Adrenal gland (tissue), 12 donors: ENCODE measurements around the gene ACD. TPM values are rescaled to one million over a fixed set of nuclear protein-coding genes. Genes with fewer than 3 reads are reported as not detected.
A peak's percentile ranks its signal among the peaks of the same experiment; 100 is the strongest.

Experiments used
- DNase-seq, 7 donors: peaks; one replicate each; pipeline ENCODE4 v3.0.0-alpha.2; 2019 to 2020
- H3K27ac ChIP-seq, 5 donors: fragments of 200-600 bp; sonication (generic) in 4 of 5; 1 replicate in 3 of 5; 2 replicates in 2 of 5; pipeline versions ENCODE4 v1.5.1 to v1.8.0; 2016 to 2020; ENCODE audit warnings: mild to moderate bottlenecking in 1 of 5
- H3K27me3 ChIP-seq: fragments of 200-600 bp; 2 replicates; pipeline ENCODE4 v1.8.0; 2021
- H3K36me3 ChIP-seq, 2 donors: fragments of 200-600 bp; replicated peaks in 1 of 2; 1 replicate in 1 of 2; 2 replicates in 1 of 2; pipeline versions ENCODE4 v1.5.1 to v1.8.0; 2018 to 2022
- H3K4me1 ChIP-seq, 2 donors: fragments of 200-600 bp; replicated peaks in 1 of 2; 1 replicate in 1 of 2; 2 replicates in 1 of 2; pipeline versions ENCODE4 v1.5.1 to v1.8.0; 2018 to 2021
- H3K4me3 ChIP-seq, 4 donors: fragments of 200-600 bp; sonication (generic) in 3 of 4; one replicate each; pipeline ENCODE4 v1.5.1; 2016 to 2018
- H3K9me3 ChIP-seq, 3 donors: fragments of 200-600 bp; sonication (generic) in 1 of 3; replicated peaks in 1 of 3; 1 replicate in 2 of 3; 2 replicates in 1 of 3; pipeline versions ENCODE4 v1.5.1 to v1.8.0; 2016 to 2021
- POLR2A ChIP-seq, 2 donors: fragments of 450-650 bp; IDR thresholded peaks; one replicate each; pipeline ENCODE4 v1.6.1; 2017; ENCODE audit warnings: antibody characterized with exemption in 2 of 2, mild to moderate bottlenecking in 2 of 2, moderate library complexity in 1 of 2
- WGBS, 4 donors: extraction: QIAGEN DNeasy Blood & Tissue Kit in 2 of 4; methylation state at CpG; one replicate each; pipeline versions ENCODE4 v1.1.5 to v1.1.7; 2013 to 2017; 5-methylcytosine and 5-hydroxymethylcytosine counted together
- intact Hi-C, 2 donors: fragments of 100-400 bp; cut with DNase I; formaldehyde crosslinking; loops; one replicate each; pipeline versions ENCODE4 v1.14.1 to v1.15.0; 2022 to 2023
- polyA plus RNA-seq, 3 donors: library from polyadenylated mRNA; stranded (reverse); fragments of 200-250 nt in 2 of 3; fragments of 350-450 nt in 1 of 3; fragmentation: Illumina TruSeq in 1 of 3; extraction: RNeasy Lipid Tissue Mini Kit (QIAGEN cat#74804) in 1 of 3; gene quantifications; one replicate each; pipeline ENCODE4 v1.2.3, GENCODE V29; 2013 to 2014
- total RNA-seq, 9 donors: library from RNA; depleted of rRNA in 4 of 9; stranded (reverse); fragments of >200 nt in 4 of 9; fragments of 120-200 nt in 1 of 9; fragmentation: NEBNext Ultra II Directional in 1 of 9; extraction: Animal tissue kit (Norgen Biotek cat#: 25700) in 1 of 9; gene quantifications; one replicate each; pipeline versions ENCODE4 v1.1.0 to v1.2.4, GENCODE V29; 2013 to 2023
- TF ChIP-seq, protein P1 (sequence below), 6 experiments: fragments of 450-650 bp in 4 of 6; fragments of 200-600 bp in 2 of 6; sonication (generic) in 1 of 6; IDR thresholded peaks; 1 replicate in 5 of 6; 2 replicates in 1 of 6; pipeline versions ENCODE4 v1.5.1 to v1.8.0; 2016 to 2021; ENCODE audit warnings: antibody characterized with exemption in 6 of 6, mild to moderate bottlenecking in 2 of 6, moderate library complexity in 1 of 6
- donor health status: healthy with polysubstance abuse.
- donor health status: Bipolar disorder and iron deficiency.
- donor health status: DM: yes; HTN: yes; CAD: no.
- donor health status: DM: no; HTN: no; CAD: no.
- donor health status: DM: no; HTN: no; CAD: no.
- donor health status: DM: yes; HTN: yes; CAD: no.

Gene ACD
- total and polyA plus RNA-seq, 12 donors, result 7.3 to 47.0 (median 20.7) TPM

- WGBS, 4 donors, result 57 to 88% (median 86%) methylated on average over 1 to 9 of the region's 9 CpGs; no CpG with 5 or more reads in 1 of the 4 donors
- no peak overlapping the region for H3K4me3 ChIP-seq
- no peaks in the 10 kb centered on the region for H3K9me3 ChIP-seq
- TF ChIP-seq POLR2A (IDR thresholded peaks at IDR 0.05), result no peak
- TF ChIP-seq, protein P1, sequence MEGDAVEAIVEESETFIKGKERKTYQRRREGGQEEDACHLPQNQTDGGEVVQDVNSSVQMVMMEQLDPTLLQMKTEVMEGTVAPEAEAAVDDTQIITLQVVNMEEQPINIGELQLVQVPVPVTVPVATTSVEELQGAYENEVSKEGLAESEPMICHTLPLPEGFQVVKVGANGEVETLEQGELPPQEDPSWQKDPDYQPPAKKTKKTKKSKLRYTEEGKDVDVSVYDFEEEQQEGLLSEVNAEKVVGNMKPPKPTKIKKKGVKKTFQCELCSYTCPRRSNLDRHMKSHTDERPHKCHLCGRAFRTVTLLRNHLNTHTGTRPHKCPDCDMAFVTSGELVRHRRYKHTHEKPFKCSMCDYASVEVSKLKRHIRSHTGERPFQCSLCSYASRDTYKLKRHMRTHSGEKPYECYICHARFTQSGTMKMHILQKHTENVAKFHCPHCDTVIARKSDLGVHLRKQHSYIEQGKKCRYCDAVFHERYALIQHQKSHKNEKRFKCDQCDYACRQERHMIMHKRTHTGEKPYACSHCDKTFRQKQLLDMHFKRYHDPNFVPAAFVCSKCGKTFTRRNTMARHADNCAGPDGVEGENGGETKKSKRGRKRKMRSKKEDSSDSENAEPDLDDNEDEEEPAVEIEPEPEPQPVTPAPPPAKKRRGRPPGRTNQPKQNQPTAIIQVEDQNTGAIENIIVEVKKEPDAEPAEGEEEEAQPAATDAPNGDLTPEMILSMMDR (IDR thresholded peaks at IDR 0.05), result no peak
- H3K36me3 ChIP-seq, result no peaks in the 10 kb centered on the region
- H3K4me1 ChIP-seq, result peaks cover 14 to 19% of the 10 kb centered on the region in 2 donors
- H3K27me3 ChIP-seq, result peaks cover 14% of the 10 kb centered on the region
- H3K27ac ChIP-seq, result no peak overlapping the region
- intact Hi-C loops, result loop anchor here in 1 of 2 donors (5.0 kb wide), 1 partner anchor 109 kb away; no protein-coding TSS in a partner anchor
- no peak for DNase-seq
These were observed 3.6 kb downstream of the ACD start for GRCh38 chr16:67656344-67657016.

- no peak for DNase-seq
- 62 to 76% (median 66%) methylated on average over 4 of the region's 4 CpGs for WGBS, 4 donors
- Histone ChIP-seq H3K27me3 (peaks cover 14% of the 10 kb centered on the region), H3K9me3 (no peaks in the 10 kb centered on the region), H3K27ac (no peak overlapping the region), H3K4me1 (peaks cover 13 to 14% of the 10 kb centered on the region in 2 donors), H3K4me3 (no peak overlapping the region), H3K36me3 (no peaks in the 10 kb centered on the region)
- intact Hi-C loops, result loop anchor here in 1 of 2 donors (5.0 kb wide), 1 partner anchor 108 kb away; no protein-coding TSS in a partner anchor
- TF ChIP-seq, protein P1 (IDR thresholded peaks at IDR 0.05), result no peak
- TF ChIP-seq POLR2A (IDR thresholded peaks at IDR 0.05), result no peak
These were observed 4.7 kb downstream of the ACD start for GRCh38 chr16:67655363-67655762.

DNA sequence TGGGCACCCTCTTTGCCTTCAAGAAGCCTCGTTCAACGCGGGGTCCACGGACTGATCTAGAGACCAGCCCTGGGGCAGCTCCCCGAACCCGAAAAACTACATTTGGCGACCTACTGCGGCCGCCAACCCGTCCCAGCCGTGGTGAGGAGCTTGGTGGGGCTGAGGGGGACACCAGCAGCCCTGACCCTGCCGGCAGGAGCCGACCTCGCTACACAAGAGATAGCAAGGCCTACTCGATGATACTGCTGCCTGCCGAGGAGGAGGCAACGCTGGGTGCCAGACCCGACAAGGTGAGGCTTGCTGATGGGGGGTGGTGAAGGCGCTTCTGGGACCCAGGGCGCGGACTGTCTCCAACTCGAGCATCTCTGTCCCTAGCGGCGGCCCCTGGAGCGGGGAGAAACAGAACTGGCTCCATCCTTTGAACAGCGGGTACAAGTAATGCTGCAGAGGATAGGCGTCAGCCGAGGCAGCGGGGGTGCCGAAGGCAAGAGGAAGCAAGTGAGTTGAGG, 5.6 kb downstream of the ACD start:
- 52 to 67% (median 55%) methylated on average over 9 to 30 of the region's 30 CpGs for WGBS, 4 donors
- no peak overlapping the region for H3K27ac ChIP-seq
- H3K27me3 ChIP-seq, result peaks cover 14% of the 10 kb centered on the region
- H3K4me1 ChIP-seq, result peaks cover 11% of the 10 kb centered on the region in 2 donors
- no peaks in the 10 kb centered on the region for H3K9me3 ChIP-seq
- no peak for TF ChIP-seq POLR2A (IDR thresholded peaks at IDR 0.05)
- TF ChIP-seq, protein P1 (IDR thresholded peaks at IDR 0.05), result no peak
- no peak for DNase-seq
- intact Hi-C loops, result no loop called here
- no peaks in the 10 kb centered on the region for H3K36me3 ChIP-seq
- H3K4me3 ChIP-seq, result no peak overlapping the region

GRCh38 chr16:67653789-67654402, 6.2 kb downstream of the ACD start:
- no peak for DNase-seq

More at GRCh38 chr16:67653789-67654402, 6.2 kb downstream of the ACD start:
- Histone ChIP-seq H3K36me3 (no peaks in the 10 kb centered on the region), H3K27ac (no peak overlapping the region), H3K4me1 (peaks cover 6% of the 10 kb centered on the region in 2 donors), H3K27me3 (peaks cover 15% of the 10 kb centered on the region), H3K4me3 (peak overlapping the region in 1 of 4 donors; percentile 39), H3K9me3 (no peaks in the 10 kb centered on the region)
- TF ChIP-seq, protein P1 (IDR thresholded peaks at IDR 0.05), result no peak
- TF ChIP-seq POLR2A (IDR thresholded peaks at IDR 0.05), result no peak
- intact Hi-C loops, result no loop called here
- 18 to 47% (median 30%) methylated on average over 2 to 25 of the region's 25 CpGs for WGBS, 4 donors
